NCI-H2227 (cell line): ENCODE data around the gene PLCD4.

ENCODE experiments used
- DNase-seq: peaks from one replicate; lab custom pipeline; 2025; ENCODE audit not compliant: unreplicated experiment; lab: John Stamatoyannopoulos, UW

Gene PLCD4

GRCh38 chr2:218607436-218608115, at the start of gene PLCD4:
Gene PLCD4 (plus strand): TSS chr2:218607899. CDS start chr2:218615740, 7,841 bp downstream.
- peak; percentile 51 for DNase-seq

GRCh38 chr2:218557941-218558340, 49.8 kb upstream of the PLCD4 start:
- DNase-seq: no peak

GRCh38 chr2:218558986-218559385, 48.7 kb upstream of the PLCD4 start:
- DNase-seq: no peak

- no peak for DNase-seq
Measured at GRCh38 chr2:218564056-218564455, 43.6 kb upstream of the PLCD4 start.

GRCh38 chr2:218566296-218566695, 41.4 kb upstream of the PLCD4 start:
- DNase-seq: no peak

GRCh38 chr2:218567797-218568189, 39.9 kb upstream of the PLCD4 start:
- no peak for DNase-seq

GRCh38 chr2:218568190-218569037, 39.3 kb upstream of the PLCD4 start, which contains the start of the genes CNOT9 and USP37:
Gene CNOT9 (plus strand): TSS chr2:218568839. CDS start chr2:218568955, 116 bp downstream.
Gene USP37 (minus strand): TSS chr2:218568351. CDS start chr2:218558653, 9,698 bp downstream.
- peak; percentile 99 for DNase-seq

GRCh38 chr2:218569038-218569431, 38.7 kb upstream of the PLCD4 start:
- DNase-seq: peak; percentile 68

GRCh38 chr2:218569661-218570500, 37.8 kb upstream of the PLCD4 start:
- peak; percentile 47 for DNase-seq

GRCh38 chr2:218570850-218571249, 36.8 kb upstream of the PLCD4 start:
- DNase-seq: no peak

- no peak for DNase-seq
Measured at GRCh38 chr2:218576854-218577253, 30.8 kb upstream of the PLCD4 start.

GRCh38 chr2:218577482-218578220, 30.0 kb upstream of the PLCD4 start:
- DNase-seq: no peak

GRCh38 chr2:218578272-218578877, 29.3 kb upstream of the PLCD4 start:
- DNase-seq: no peak

- no peak for DNase-seq
Measured at GRCh38 chr2:218582076-218582475, 25.6 kb upstream of the PLCD4 start.

- DNase-seq: no peak
Measured at GRCh38 chr2:218583983-218584850, 23.5 kb upstream of the PLCD4 start.

GRCh38 chr2:218585541-218585940, 22.2 kb upstream of the PLCD4 start:
- no peak for DNase-seq

GRCh38 chr2:218605432-218605831, 2.3 kb upstream of the PLCD4 start:
- DNase-seq: no peak

- no peak for DNase-seq
Measured at GRCh38 chr2:218615868-218616315, 8.2 kb downstream of the PLCD4 start.
